Measurements from ENCODE around the gene TMOD2.

DNA sequence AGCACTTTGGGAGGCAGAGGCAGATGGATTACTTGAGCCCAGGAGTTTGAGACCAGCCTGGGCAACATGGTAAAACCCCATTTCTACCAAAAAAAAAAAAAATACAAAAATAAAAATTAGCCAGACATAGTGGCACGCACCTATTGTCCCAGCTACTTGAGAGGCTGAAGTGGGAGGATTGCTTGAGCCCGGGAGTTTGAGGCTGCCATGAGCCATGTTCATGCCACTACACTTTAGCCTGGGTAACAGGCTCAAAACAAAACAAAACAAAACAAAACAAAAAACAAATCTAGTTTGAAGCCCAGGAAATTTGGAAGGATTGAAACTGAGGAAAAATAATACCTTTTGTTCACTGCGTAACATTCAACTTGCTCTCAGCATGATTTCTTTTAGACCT, 94.7 kb downstream of the TMOD2 start:
- TF ChIP-seq POLR2AphosphoS5 (IDR thresholded peaks at IDR 0.05): no peak
- TF ChIP-seq, protein P1, sequence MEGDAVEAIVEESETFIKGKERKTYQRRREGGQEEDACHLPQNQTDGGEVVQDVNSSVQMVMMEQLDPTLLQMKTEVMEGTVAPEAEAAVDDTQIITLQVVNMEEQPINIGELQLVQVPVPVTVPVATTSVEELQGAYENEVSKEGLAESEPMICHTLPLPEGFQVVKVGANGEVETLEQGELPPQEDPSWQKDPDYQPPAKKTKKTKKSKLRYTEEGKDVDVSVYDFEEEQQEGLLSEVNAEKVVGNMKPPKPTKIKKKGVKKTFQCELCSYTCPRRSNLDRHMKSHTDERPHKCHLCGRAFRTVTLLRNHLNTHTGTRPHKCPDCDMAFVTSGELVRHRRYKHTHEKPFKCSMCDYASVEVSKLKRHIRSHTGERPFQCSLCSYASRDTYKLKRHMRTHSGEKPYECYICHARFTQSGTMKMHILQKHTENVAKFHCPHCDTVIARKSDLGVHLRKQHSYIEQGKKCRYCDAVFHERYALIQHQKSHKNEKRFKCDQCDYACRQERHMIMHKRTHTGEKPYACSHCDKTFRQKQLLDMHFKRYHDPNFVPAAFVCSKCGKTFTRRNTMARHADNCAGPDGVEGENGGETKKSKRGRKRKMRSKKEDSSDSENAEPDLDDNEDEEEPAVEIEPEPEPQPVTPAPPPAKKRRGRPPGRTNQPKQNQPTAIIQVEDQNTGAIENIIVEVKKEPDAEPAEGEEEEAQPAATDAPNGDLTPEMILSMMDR (IDR thresholded peaks at IDR 0.05): no peak
- no peak for TF ChIP-seq EP300 (IDR thresholded peaks at IDR 0.05)
- no peak for TF ChIP-seq POLR2A (IDR thresholded peaks at IDR 0.05)
